ENCODE data around the gene GRIA1. TPM values are rescaled to one million over a fixed set of nuclear protein-coding genes. Genes with fewer than 3 reads are reported as not detected.

Gene GRIA1
- total RNA-seq, 1 donor from 2014 or later: not detected

- H3K36me3 Mint-ChIP-seq (ENCODE audit: low read depth): no peaks in the 10 kb centered on the region
- H3K4me3 Mint-ChIP-seq: no peak overlapping the region
- intact Hi-C loops (cut with micrococcal nuclease): no loop called here
- H3K27me3 Mint-ChIP-seq: no peaks in the 10 kb centered on the region
- H3K27ac Mint-ChIP-seq: no peak overlapping the region
- H3K4me1 Mint-ChIP-seq: no peaks in the 10 kb centered on the region
- no peaks in the 10 kb centered on the region for H3K9me3 Mint-ChIP-seq
- no peak for DNase-seq
Measured at GRCh38 chr5:153619771-153620170, 129.3 kb downstream of the GRIA1 start.

- intact Hi-C loops (cut with micrococcal nuclease): no loop called here
Measured at GRCh38 chr5:153623124-153623523, 132.7 kb downstream of the GRIA1 start.

GRCh38 chr5:153623751-153624450 is 133.4 kb downstream of the GRIA1 start:
- intact Hi-C loops (cut with micrococcal nuclease): no loop called here
- no peaks in the 10 kb centered on the region for H3K4me1 Mint-ChIP-seq
- H3K4me3 Mint-ChIP-seq: no peak overlapping the region
- DNase-seq: no peak
- no peaks in the 10 kb centered on the region for H3K36me3 Mint-ChIP-seq (ENCODE audit: low read depth)
- no peaks in the 10 kb centered on the region for H3K27me3 Mint-ChIP-seq
- H3K27ac Mint-ChIP-seq: no peak overlapping the region
- no peaks in the 10 kb centered on the region for H3K9me3 Mint-ChIP-seq

More at GRCh38 chr5:153623124-153623523, 132.7 kb downstream of the GRIA1 start:
- no peaks in the 10 kb centered on the region for H3K4me1 Mint-ChIP-seq
- DNase-seq: no peak
- H3K36me3 Mint-ChIP-seq (ENCODE audit: low read depth): no peaks in the 10 kb centered on the region
- H3K4me3 Mint-ChIP-seq: no peak overlapping the region
- H3K27me3 Mint-ChIP-seq: no peaks in the 10 kb centered on the region
- H3K27ac Mint-ChIP-seq: no peak overlapping the region
- no peaks in the 10 kb centered on the region for H3K9me3 Mint-ChIP-seq

GRCh38 chr5:153624451-153624765 is 133.9 kb downstream of the GRIA1 start:
- H3K4me3 Mint-ChIP-seq: no peak overlapping the region
- DNase-seq: no peak
- H3K27me3 Mint-ChIP-seq: no peaks in the 10 kb centered on the region
- no peaks in the 10 kb centered on the region for H3K36me3 Mint-ChIP-seq (ENCODE audit: low read depth)
- H3K4me1 Mint-ChIP-seq: no peaks in the 10 kb centered on the region
- H3K27ac Mint-ChIP-seq: no peak overlapping the region
- H3K9me3 Mint-ChIP-seq: no peaks in the 10 kb centered on the region
- intact Hi-C loops (cut with micrococcal nuclease): no loop called here

- Mint-ChIP-seq H3K9me3 (no peaks in the 10 kb centered on the region), H3K27me3 (no peaks in the 10 kb centered on the region), H3K36me3 (ENCODE audit: low read depth) (no peaks in the 10 kb centered on the region), H3K27ac (no peak overlapping the region), H3K4me3 (no peak overlapping the region), H3K4me1 (no peaks in the 10 kb centered on the region)
- DNase-seq: no peak
- intact Hi-C loops (cut with micrococcal nuclease): no loop called here
Measured at GRCh38 chr5:153625826-153626354, 135.4 kb downstream of the GRIA1 start.

GRCh38 chr5:153626836-153627235 is 136.4 kb downstream of the GRIA1 start:
- no peaks in the 10 kb centered on the region for H3K36me3 Mint-ChIP-seq (ENCODE audit: low read depth)

GRCh38 chr5:153629027-153629895 is 138.8 kb downstream of the GRIA1 start:
- no peak overlapping the region for H3K27ac Mint-ChIP-seq
- H3K36me3 Mint-ChIP-seq (ENCODE audit: low read depth): no peaks in the 10 kb centered on the region
- no peak for DNase-seq
- H3K4me3 Mint-ChIP-seq: no peak overlapping the region
- no peaks in the 10 kb centered on the region for H3K4me1 Mint-ChIP-seq
- no peaks in the 10 kb centered on the region for H3K9me3 Mint-ChIP-seq
- H3K27me3 Mint-ChIP-seq: no peaks in the 10 kb centered on the region
- intact Hi-C loops (cut with micrococcal nuclease): no loop called here

More at GRCh38 chr5:153626836-153627235, 136.4 kb downstream of the GRIA1 start:
- DNase-seq: no peak
- Mint-ChIP-seq H3K27me3 (no peaks in the 10 kb centered on the region), H3K27ac (no peak overlapping the region), H3K9me3 (no peaks in the 10 kb centered on the region), H3K4me3 (no peak overlapping the region), H3K4me1 (no peaks in the 10 kb centered on the region)
- intact Hi-C loops (cut with micrococcal nuclease): no loop called here

- intact Hi-C loops (cut with micrococcal nuclease): no loop called here
- no peak for DNase-seq
- H3K4me3 Mint-ChIP-seq: no peak overlapping the region
- no peaks in the 10 kb centered on the region for H3K4me1 Mint-ChIP-seq
- H3K9me3 Mint-ChIP-seq: no peaks in the 10 kb centered on the region
- no peak overlapping the region for H3K27ac Mint-ChIP-seq
- no peaks in the 10 kb centered on the region for H3K27me3 Mint-ChIP-seq
- H3K36me3 Mint-ChIP-seq (ENCODE audit: low read depth): no peaks in the 10 kb centered on the region
Measured at GRCh38 chr5:153630546-153630945, 140.1 kb downstream of the GRIA1 start.

GRCh38 chr5:153632748-153633290 is 142.3 kb downstream of the GRIA1 start:
- intact Hi-C loops (cut with micrococcal nuclease): no loop called here
- Mint-ChIP-seq H3K4me3 (no peak overlapping the region), H3K27ac (no peak overlapping the region), H3K27me3 (no peaks in the 10 kb centered on the region), H3K9me3 (no peaks in the 10 kb centered on the region), H3K36me3 (ENCODE audit: low read depth) (no peaks in the 10 kb centered on the region), H3K4me1 (no peaks in the 10 kb centered on the region)
- DNase-seq: no peak

GRCh38 chr5:153636670-153637451 is 146.4 kb downstream of the GRIA1 start:
- DNase-seq: no peak
- no peaks in the 10 kb centered on the region for H3K4me1 Mint-ChIP-seq
- no peaks in the 10 kb centered on the region for H3K9me3 Mint-ChIP-seq
- H3K27ac Mint-ChIP-seq: no peak overlapping the region
- H3K4me3 Mint-ChIP-seq: no peak overlapping the region
- no peaks in the 10 kb centered on the region for H3K36me3 Mint-ChIP-seq (ENCODE audit: low read depth)
- no peaks in the 10 kb centered on the region for H3K27me3 Mint-ChIP-seq
- intact Hi-C loops (cut with micrococcal nuclease): no loop called here

GRCh38 chr5:153640293-153640692 is 149.8 kb downstream of the GRIA1 start:
- intact Hi-C loops (cut with micrococcal nuclease): no loop called here
- Mint-ChIP-seq H3K4me3 (no peak overlapping the region), H3K4me1 (no peaks in the 10 kb centered on the region), H3K36me3 (ENCODE audit: low read depth) (no peaks in the 10 kb centered on the region), H3K9me3 (no peaks in the 10 kb centered on the region), H3K27ac (no peak overlapping the region), H3K27me3 (no peaks in the 10 kb centered on the region)
- no peak for DNase-seq

GRCh38 chr5:153641183-153641688 is 150.8 kb downstream of the GRIA1 start:
- no peaks in the 10 kb centered on the region for H3K36me3 Mint-ChIP-seq (ENCODE audit: low read depth)
- no peak overlapping the region for H3K4me3 Mint-ChIP-seq
- H3K27ac Mint-ChIP-seq: no peak overlapping the region
- intact Hi-C loops (cut with micrococcal nuclease): no loop called here
- no peaks in the 10 kb centered on the region for H3K27me3 Mint-ChIP-seq
- no peaks in the 10 kb centered on the region for H3K9me3 Mint-ChIP-seq
- no peaks in the 10 kb centered on the region for H3K4me1 Mint-ChIP-seq
- no peak for DNase-seq

- no peaks in the 10 kb centered on the region for H3K4me1 Mint-ChIP-seq
- intact Hi-C loops (cut with micrococcal nuclease): no loop called here
- DNase-seq: no peak
- H3K9me3 Mint-ChIP-seq: no peaks in the 10 kb centered on the region
- H3K27ac Mint-ChIP-seq: no peak overlapping the region
- H3K4me3 Mint-ChIP-seq: no peak overlapping the region
- H3K36me3 Mint-ChIP-seq (ENCODE audit: low read depth): no peaks in the 10 kb centered on the region
- no peaks in the 10 kb centered on the region for H3K27me3 Mint-ChIP-seq
Measured at GRCh38 chr5:153654504-153655200, 164.2 kb downstream of the GRIA1 start.

Data from activated CD4-positive, alpha-beta T cell treated with anti-CD3 and anti-CD28 coated beads, Interleukin-2, amount 10 ng/mL, durations not matched to agents 24 days and 14 days (primary cell).